GM20431 (cell line): ENCODE data around the gene PDGFRB.

Experiments used
- in situ Hi-C: fragments of 300-500 bp; cut with MseI, MboI; formaldehyde crosslinking; loops from one replicate; pipeline ENCODE4 v1.15.0; 2020; ENCODE audit warnings: low sequenced_read_pairs; ENCODE audit not compliant: unreplicated experiment

PDGFRB gene

GRCh38 chr5:150166037-150166649, 10.5 kb upstream of the PDGFRB start:
- in situ Hi-C loops: loop anchor here (10.0 kb wide), 1 partner anchor 49 kb away; no protein-coding TSS in a partner anchor

GRCh38 chr5:150164211-150164980, 8.8 kb upstream of the PDGFRB start:
- in situ Hi-C loops: loop anchor here (10.0 kb wide), 1 partner anchor 50 kb away; no protein-coding TSS in a partner anchor

GRCh38 chr5:150163547-150164059, 8.0 kb upstream of the PDGFRB start:
- in situ Hi-C loops: loop anchor here (10.0 kb wide), 1 partner anchor 51 kb away; no protein-coding TSS in a partner anchor

GRCh38 chr5:150163035-150163434, 7.4 kb upstream of the PDGFRB start:
- in situ Hi-C loops: loop anchor here (10.0 kb wide), 1 partner anchor 52 kb away; no protein-coding TSS in a partner anchor

- in situ Hi-C loops: loop anchor here (10.0 kb wide), 1 partner anchor 53 kb away; no protein-coding TSS in a partner anchor
These were observed 6.5 kb upstream of the PDGFRB start for GRCh38 chr5:150162142-150162513.

- in situ Hi-C loops: loop anchor here (10.0 kb wide), 1 partner anchor 53 kb away; no protein-coding TSS in a partner anchor
These were observed 5.8 kb upstream of the PDGFRB start for GRCh38 chr5:150161242-150162141.

- in situ Hi-C loops: loop anchor here (10.0 kb wide), 1 partner anchor 54 kb away; no protein-coding TSS in a partner anchor
These were observed 4.9 kb upstream of the PDGFRB start for GRCh38 chr5:150160448-150161081.

- in situ Hi-C loops: loop anchor here (10.0 kb wide), 1 partner anchor 55 kb away; no protein-coding TSS in a partner anchor
These were observed 4.1 kb upstream of the PDGFRB start for GRCh38 chr5:150159741-150160179.

GRCh38 chr5:150159031-150159430, 3.4 kb upstream of the PDGFRB start:
- in situ Hi-C loops: no loop called here

GRCh38 chr5:150158170-150158949, 2.7 kb upstream of the PDGFRB start:
- in situ Hi-C loops: no loop called here

- in situ Hi-C loops: no loop called here
These were observed 1.5 kb upstream of the PDGFRB start for GRCh38 chr5:150157168-150157567.

- in situ Hi-C loops: no loop called here
These were observed 895 bp upstream of the PDGFRB start for GRCh38 chr5:150156540-150156939.

GRCh38 chr5:150156027-150156368, 353 bp upstream of the PDGFRB start:
- in situ Hi-C loops: no loop called here

GRCh38 chr5:150154618-150155128, 972 bp downstream of the PDGFRB start:
- in situ Hi-C loops: no loop called here

- in situ Hi-C loops: no loop called here
These were observed 1.6 kb downstream of the PDGFRB start for GRCh38 chr5:150153957-150154617.

GRCh38 chr5:150153483-150153882, 2.2 kb downstream of the PDGFRB start:
- in situ Hi-C loops: no loop called here

- in situ Hi-C loops: no loop called here
These were observed 2.8 kb downstream of the PDGFRB start for GRCh38 chr5:150152636-150153462.
